ENCODE data around the gene SMIM36. TPM values are rescaled to one million over a fixed set of nuclear protein-coding genes. Genes with fewer than 3 reads are reported as not detected.
"Not testable (repeated sequence)": the region's sequence is repeated elsewhere in the genome, so short reads cannot be mapped to it uniquely, and the experiment has no call there.

Gene SMIM36
- total RNA-seq, 1 donor from 2014 or later: not detected

DNA sequence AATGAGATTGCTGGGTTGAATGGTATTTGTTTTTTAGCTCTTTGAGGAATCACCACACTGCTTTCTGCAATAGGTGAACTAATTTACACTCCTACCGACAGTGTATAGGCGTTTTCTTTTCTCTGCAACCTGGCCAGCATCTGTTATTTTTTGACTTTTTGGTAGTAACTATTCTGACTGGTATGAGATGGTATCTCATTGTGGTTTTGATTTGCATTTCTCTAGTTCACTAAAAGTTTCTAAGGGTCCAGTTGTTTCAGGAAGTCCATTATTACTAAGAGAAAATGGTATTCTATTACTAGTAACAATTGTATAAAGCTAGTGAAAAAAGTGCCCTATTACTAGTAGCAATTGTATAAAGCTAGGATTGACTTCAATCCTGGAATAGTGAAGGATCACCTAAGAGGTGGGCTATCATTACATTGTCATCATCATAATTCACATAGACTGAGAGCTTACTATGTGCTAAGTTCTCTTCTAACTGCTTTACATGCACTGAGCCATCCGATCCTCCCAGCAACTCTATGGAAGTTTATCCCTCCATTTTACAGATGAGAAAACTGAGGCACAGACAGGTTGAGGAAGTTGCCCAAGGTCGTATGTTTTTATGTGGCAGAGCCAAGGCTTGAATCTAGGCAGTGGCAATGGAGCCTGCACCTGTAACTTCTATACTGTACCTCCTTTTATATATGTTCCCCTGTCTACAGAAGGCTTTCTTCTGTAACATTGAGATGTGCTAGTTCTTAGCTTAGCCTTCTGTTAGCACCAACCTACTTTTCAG, 13.4 kb upstream of the SMIM36 start:
- TF ChIP-seq POLR2AphosphoS5 (IDR thresholded peaks at IDR 0.05; ENCODE audit: insufficient read depth in 1 of 2, low read depth in 1 of 2) (no peak), POLR2A (IDR thresholded peaks at IDR 0.05) (no peak)
- TF ChIP-seq, protein P1, sequence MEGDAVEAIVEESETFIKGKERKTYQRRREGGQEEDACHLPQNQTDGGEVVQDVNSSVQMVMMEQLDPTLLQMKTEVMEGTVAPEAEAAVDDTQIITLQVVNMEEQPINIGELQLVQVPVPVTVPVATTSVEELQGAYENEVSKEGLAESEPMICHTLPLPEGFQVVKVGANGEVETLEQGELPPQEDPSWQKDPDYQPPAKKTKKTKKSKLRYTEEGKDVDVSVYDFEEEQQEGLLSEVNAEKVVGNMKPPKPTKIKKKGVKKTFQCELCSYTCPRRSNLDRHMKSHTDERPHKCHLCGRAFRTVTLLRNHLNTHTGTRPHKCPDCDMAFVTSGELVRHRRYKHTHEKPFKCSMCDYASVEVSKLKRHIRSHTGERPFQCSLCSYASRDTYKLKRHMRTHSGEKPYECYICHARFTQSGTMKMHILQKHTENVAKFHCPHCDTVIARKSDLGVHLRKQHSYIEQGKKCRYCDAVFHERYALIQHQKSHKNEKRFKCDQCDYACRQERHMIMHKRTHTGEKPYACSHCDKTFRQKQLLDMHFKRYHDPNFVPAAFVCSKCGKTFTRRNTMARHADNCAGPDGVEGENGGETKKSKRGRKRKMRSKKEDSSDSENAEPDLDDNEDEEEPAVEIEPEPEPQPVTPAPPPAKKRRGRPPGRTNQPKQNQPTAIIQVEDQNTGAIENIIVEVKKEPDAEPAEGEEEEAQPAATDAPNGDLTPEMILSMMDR (IDR thresholded peaks at IDR 0.05): no peak
- Histone ChIP-seq H3K27me3 (no peaks in the 10 kb centered on the region), H3K9me3 (no peaks in the 10 kb centered on the region), H3K27ac (no peak overlapping the region), H3K36me3 (no peaks in the 10 kb centered on the region), H3K4me1 (no peaks in the 10 kb centered on the region), H3K4me3 (no peak overlapping the region)
- DNase-seq (ENCODE audit: extremely low spot score in 2 of 2): no peak
- intact Hi-C loops (cut with DNase I): loop anchor here (5.0 to 10.0 kb wide), 3 partner anchors 80 to 248 kb away; partner anchors contain the start of gene TMEM100

DNA sequence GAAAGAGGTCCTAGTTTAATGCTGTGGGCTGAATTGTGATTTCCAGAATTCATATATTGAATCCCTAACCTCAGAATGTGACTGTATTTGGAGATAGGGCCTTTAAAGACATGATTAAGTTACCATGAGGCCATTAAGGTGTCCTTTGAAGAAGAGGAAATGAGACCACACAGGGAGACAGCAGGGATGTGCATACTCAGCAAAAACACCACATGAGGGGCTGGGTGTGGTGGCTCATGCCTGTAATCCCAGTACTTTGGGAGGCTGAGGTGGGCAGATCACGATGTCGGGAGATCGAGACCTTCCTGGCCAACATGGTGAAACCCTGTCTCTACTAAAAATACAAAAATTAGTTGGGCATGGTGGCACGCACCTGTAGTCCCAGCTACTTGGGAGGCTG, 11.8 kb upstream of the SMIM36 start:
- DNase-seq (ENCODE audit: extremely low spot score in 2 of 2); H3K9me3 ChIP-seq; H3K27ac ChIP-seq; H3K4me3 ChIP-seq; H3K36me3 ChIP-seq; H3K4me1 ChIP-seq; H3K27me3 ChIP-seq: not testable (repeated sequence)
- intact Hi-C loops (cut with DNase I): loop anchor here (10.0 kb wide), 2 partner anchors 82 to 202 kb away; partner anchors contain the start of gene TMEM100

DNA sequence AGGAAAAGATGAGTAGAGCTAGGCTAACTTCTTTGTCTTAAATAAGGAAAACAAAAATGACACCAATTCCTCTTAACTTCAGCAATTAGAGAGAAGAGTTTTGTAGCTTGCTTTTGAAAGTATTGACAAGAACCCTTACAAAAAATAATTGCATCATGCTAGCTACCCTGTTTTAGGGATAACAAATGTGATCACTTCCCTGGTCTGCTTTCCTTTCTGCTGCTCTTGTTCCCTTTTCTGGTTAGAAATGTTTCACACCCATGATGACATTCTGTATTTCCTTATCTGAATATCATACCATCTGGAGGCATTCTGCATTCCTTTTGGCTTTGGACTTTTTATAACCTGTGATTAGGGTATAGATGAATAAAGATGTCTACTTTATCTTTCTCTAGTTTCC, 9.9 kb upstream of the SMIM36 start:
- H3K4me3 ChIP-seq: no peak overlapping the region
- no peaks in the 10 kb centered on the region for H3K4me1 ChIP-seq
- no peaks in the 10 kb centered on the region for H3K27me3 ChIP-seq
- no peak for TF ChIP-seq POLR2AphosphoS5 (IDR thresholded peaks at IDR 0.05; ENCODE audit: insufficient read depth in 1 of 2, low read depth in 1 of 2)
- TF ChIP-seq, protein P1 (IDR thresholded peaks at IDR 0.05): no peak
- no peak for TF ChIP-seq POLR2A (IDR thresholded peaks at IDR 0.05)
- no peaks in the 10 kb centered on the region for H3K36me3 ChIP-seq
- no peaks in the 10 kb centered on the region for H3K9me3 ChIP-seq
- no peak for DNase-seq (ENCODE audit: extremely low spot score in 2 of 2)
- no peak overlapping the region for H3K27ac ChIP-seq
- intact Hi-C loops (cut with DNase I): loop anchor here (10.0 kb wide), 2 partner anchors 84 to 204 kb away; partner anchors contain the start of gene TMEM100

DNA sequence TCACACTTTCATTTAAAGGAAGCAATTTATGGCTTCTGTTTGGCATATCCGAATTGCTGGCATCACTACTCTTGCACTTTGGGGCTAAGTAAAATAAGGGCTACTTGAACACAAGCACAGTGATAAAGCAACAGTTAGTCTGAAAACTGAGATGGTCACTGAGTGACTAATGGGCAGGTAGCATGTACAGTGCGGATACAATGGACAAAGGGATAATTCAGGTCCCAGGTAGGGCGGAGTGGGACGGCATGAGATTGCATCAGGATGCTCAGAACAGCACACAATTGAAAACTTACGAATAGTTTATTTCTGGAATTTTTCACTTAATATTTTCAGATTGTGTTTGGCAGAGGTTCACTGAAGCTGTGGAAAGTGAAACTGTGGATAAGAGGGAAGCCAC, 9.2 kb upstream of the SMIM36 start:
- Histone ChIP-seq H3K36me3 (no peaks in the 10 kb centered on the region), H3K9me3 (no peaks in the 10 kb centered on the region), H3K27ac (no peak overlapping the region), H3K4me1 (no peaks in the 10 kb centered on the region), H3K4me3 (no peak overlapping the region), H3K27me3 (no peaks in the 10 kb centered on the region)
- TF ChIP-seq POLR2AphosphoS5 (IDR thresholded peaks at IDR 0.05; ENCODE audit: insufficient read depth in 1 of 2, low read depth in 1 of 2): no peak
- TF ChIP-seq POLR2A (IDR thresholded peaks at IDR 0.05): no peak
- TF ChIP-seq, protein P1 (IDR thresholded peaks at IDR 0.05): no peak
- intact Hi-C loops (cut with DNase I): loop anchor here (10.0 kb wide), 2 partner anchors 84 to 204 kb away; partner anchors contain the start of gene TMEM100
- DNase-seq (ENCODE audit: extremely low spot score in 2 of 2): no peak

DNA sequence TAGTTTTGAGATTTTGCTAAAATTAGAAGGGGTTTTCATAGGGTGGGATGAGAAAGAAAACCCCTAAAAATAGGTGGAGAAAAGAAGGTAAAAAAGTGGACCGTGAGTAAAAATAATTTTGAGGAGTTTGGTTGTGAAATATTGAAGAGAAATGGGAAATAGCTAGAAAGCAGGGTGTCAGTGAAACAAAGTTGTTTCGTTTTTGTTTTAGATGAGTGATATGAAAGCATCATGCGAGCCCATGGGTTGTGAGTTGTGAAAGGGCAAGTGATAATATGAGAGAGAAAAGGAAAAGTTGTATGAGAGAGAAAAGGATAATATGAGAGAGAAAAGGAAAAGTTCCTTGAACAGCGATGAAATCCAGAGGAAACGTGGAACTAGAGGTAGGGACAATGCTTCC, 7.3 kb upstream of the SMIM36 start:
- Histone ChIP-seq H3K27me3 (no peaks in the 10 kb centered on the region), H3K36me3 (no peaks in the 10 kb centered on the region), H3K9me3 (no peaks in the 10 kb centered on the region), H3K4me1 (no peaks in the 10 kb centered on the region), H3K27ac (no peak overlapping the region), H3K4me3 (no peak overlapping the region)
- TF ChIP-seq POLR2A (IDR thresholded peaks at IDR 0.05): no peak
- no peak for TF ChIP-seq POLR2AphosphoS5 (IDR thresholded peaks at IDR 0.05; ENCODE audit: insufficient read depth in 1 of 2, low read depth in 1 of 2)
- TF ChIP-seq, protein P1 (IDR thresholded peaks at IDR 0.05): no peak
- DNase-seq (ENCODE audit: extremely low spot score in 2 of 2): no peak
- intact Hi-C loops (cut with DNase I): no loop called here

Measured in vagina (tissue), 2 donors.